HepG2 (cell line): ENCODE data around the gene PRMT7. TPM values are rescaled to one million over a fixed set of nuclear protein-coding genes. Genes with fewer than 3 reads are reported as not detected.

Source experiments
- ATAC-seq: fragments of 200-7000 bp; cut with Tn5 transposase; 3 replicates; pipeline ENCODE4 v1.9.1; 2020; ENCODE audit warnings: mild to moderate bottlenecking, moderate library complexity
- BruUV-seq: library from RNA; stranded (reverse); fragments of 400-500 nt; replicated peaks from 2 replicates; lab custom pipeline; 2021; lab: Mats Ljungman, UMichigan
- CTCF ChIA-PET: fragments of 300-600 bp; formaldehyde crosslinking; extraction: SDS; loops from one replicate; lab custom pipeline; 2021; ENCODE audit warnings: low total read pairs, inconsistent platforms, low intra/inter-chr PET ratio; lab: Yijun Ruan, JAX
- POLR2A ChIA-PET: fragments of 350-600 bp; sonication (Branson Sonifier 250); formaldehyde crosslinking; loops from one replicate; lab custom pipeline; 2020; ENCODE audit warnings: antibody characterized with exemption, inconsistent platforms; lab: Yijun Ruan, JAX
- DNase-seq: peaks from one replicate; pipeline ENCODE4 v3.0.0-alpha.2; 2015; ENCODE audit warnings: low spot score
- FAIRE-seq: peaks from 3 replicates; lab custom pipeline; 2011; peaks lifted over from hg19 to GRCh38; lab: Jason Lieb, UNC
- H2AFZ ChIP-seq: one replicate; pipeline ENCODE4 v1.6.1; 2011; ENCODE audit warnings: low read length, inconsistent platforms
- H3K27ac ChIP-seq: fragments of 300-600 bp; 3 replicates; pipeline ENCODE4 v1.8.0; 2011; ENCODE audit warnings: mixed run types, mild to moderate bottlenecking, mixed read lengths, low read length, inconsistent platforms; ENCODE audit not compliant: insufficient read depth; ENCODE audit errors: extremely low read length
- H3K27me3 ChIP-seq, 2 experiments: fragments of 200-600 bp in 1 of 2; 2 replicates in 1 of 2; 3 replicates in 1 of 2; pipeline versions ENCODE4 v1.6.0 to v1.8.0; 2011; ENCODE audit warnings: low read length in 2 of 2, mild to moderate bottlenecking in 2 of 2, moderate library complexity in 2 of 2, inconsistent platforms in 1 of 2; ENCODE audit not compliant: insufficient read depth in 2 of 2, control insufficient read depth in 1 of 2
- H3K36me3 ChIP-seq, 2 experiments: fragments of 200-600 bp in 1 of 2; replicated peaks in 1 of 2; 2 replicates in 1 of 2; 3 replicates in 1 of 2; pipeline versions ENCODE4 v1.5.1 to v1.8.0; 2011; ENCODE audit warnings: low read length in 2 of 2, inconsistent platforms in 1 of 2; ENCODE audit not compliant: insufficient read depth in 2 of 2, control insufficient read depth in 1 of 2
- H3K4me1 ChIP-seq: 2 replicates; pipeline ENCODE4 v1.5.1; 2012; ENCODE audit warnings: low read length, inconsistent platforms; ENCODE audit not compliant: insufficient read depth
- H3K4me2 ChIP-seq: 2 replicates; pipeline ENCODE4 v1.6.0; 2011; ENCODE audit warnings: low read depth, low read length, inconsistent platforms
- H3K4me3 ChIP-seq, 3 experiments: fragments of 200-600 bp in 1 of 3; sonication (generic), shearing (Covaris generic) in 1 of 3; replicated peaks in 1 of 3; 2 replicates each; pipeline ENCODE4 v1.5.1; 2011 to 2016; ENCODE audit warnings: low read length in 3 of 3, inconsistent platforms in 2 of 3, low read depth in 2 of 3, mild to moderate bottlenecking in 2 of 3, control low read depth in 1 of 3, mixed read lengths in 1 of 3; ENCODE audit not compliant: insufficient read depth in 1 of 3
- H3K79me2 ChIP-seq: one replicate; pipeline ENCODE4 v1.6.1; 2011; ENCODE audit warnings: low read length, inconsistent platforms; ENCODE audit not compliant: insufficient read depth
- H3K9ac ChIP-seq: 2 replicates; pipeline ENCODE4 v1.6.0; 2011; ENCODE audit warnings: mild to moderate bottlenecking, low read depth, low read length, inconsistent platforms; ENCODE audit not compliant: insufficient read depth
- H3K9me3 ChIP-seq: 2 replicates; pipeline ENCODE4 v1.5.1; 2012; ENCODE audit warnings: mild to moderate bottlenecking, low read length
- H4K20me1 ChIP-seq: 2 replicates; pipeline ENCODE4 v1.6.0; 2011; ENCODE audit warnings: inconsistent platforms, mild to moderate bottlenecking, low read length, moderate library complexity; ENCODE audit not compliant: insufficient read depth
- CBX1 ChIP-seq: IDR thresholded peaks from one replicate; pipeline ENCODE4 v1.6.1; 2016; ENCODE audit warnings: antibody characterized with exemption, low read depth
- CBX5 ChIP-seq: sonication (generic); formaldehyde crosslinking; IDR thresholded peaks from 2 replicates; pipeline ENCODE4 v1.4.0; 2020; ENCODE audit warnings: missing genetic modification reagents, borderline replicate concordance
- GATA4 ChIP-seq: sonication (generic); IDR thresholded peaks from 2 replicates; pipeline ENCODE4 v1.6.1; 2016; ENCODE audit warnings: antibody characterized with exemption, low read depth, borderline replicate concordance
- HNRNPH1 ChIP-seq: fragments of 200-400 bp; formaldehyde crosslinking; optimal IDR thresholded peaks from 2 replicates; pipeline ENCODE3; 2017; ENCODE audit warnings: mild to moderate bottlenecking, low read depth, low read length
- IKZF1 ChIP-seq: fragments of 450-650 bp; IDR thresholded peaks from 2 replicates; pipeline ENCODE4 v1.7.1; 2016
- MTF1 ChIP-seq: sonication (generic); formaldehyde crosslinking; IDR thresholded peaks from 2 replicates; pipeline ENCODE4 v1.5.0; 2020; ENCODE audit warnings: missing genetic modification reagents
- NFE2 ChIP-seq: sonication (generic); formaldehyde crosslinking; IDR thresholded peaks from 2 replicates; pipeline ENCODE4 v1.4.0; 2020; ENCODE audit warnings: missing genetic modification reagents
- PCBP2 ChIP-seq: fragments of 200-400 bp; formaldehyde crosslinking; optimal IDR thresholded peaks from 2 replicates; pipeline ENCODE3; 2018; ENCODE audit warnings: low read length, low read depth; ENCODE audit not compliant: poor library complexity, severe bottlenecking
- SP2 ChIP-seq: sonication (generic); formaldehyde crosslinking; IDR thresholded peaks from 2 replicates; pipeline ENCODE4 v1.5.1; 2020; ENCODE audit warnings: mild to moderate bottlenecking, missing genetic modification reagents
- SRSF9 ChIP-seq: fragments of 200-400 bp; formaldehyde crosslinking; IDR thresholded peaks from 2 replicates; pipeline ENCODE4 v1.6.1; 2018; ENCODE audit warnings: borderline replicate concordance, mild to moderate bottlenecking, low read depth, low read length; ENCODE audit not compliant: insufficient read depth, poor library complexity, severe bottlenecking
- TEAD3 ChIP-seq: optimal IDR thresholded peaks from 2 replicates; pipeline ENCODE3; 2016; ENCODE audit warnings: borderline replicate concordance
- ZFP62 ChIP-seq: sonication (generic); formaldehyde crosslinking; IDR thresholded peaks from 2 replicates; pipeline ENCODE4 v1.4.0; 2020; ENCODE audit warnings: missing genetic modification reagents
- ZNF235 ChIP-seq: sonication (generic); formaldehyde crosslinking; IDR thresholded peaks from 2 replicates; pipeline ENCODE4 v1.8.1; 2023; ENCODE audit warnings: mild to moderate bottlenecking, missing genetic modification reagents, borderline replicate concordance
- WGBS: methylation state at CpG from one replicate; pipeline ENCODE4 v1.1.6; 2017; ENCODE audit warnings: low lambda C conversion rate; 5-methylcytosine and 5-hydroxymethylcytosine counted together
- in situ Hi-C: cut with HindIII; loops from 2 replicates; pipeline ENCODE4 v1.10.0; 2017; ENCODE audit warnings: low pct_unique_long_range_greater_than_20kb; ENCODE audit not compliant: extremely low pct_ligation_motif_present
- intact Hi-C: fragments of 100-400 bp; cut with micrococcal nuclease; formaldehyde crosslinking; loops from one replicate; pipeline ENCODE4 v1.10.0; 2022; ENCODE audit not compliant: unreplicated experiment
- polyA plus RNA-seq, 8 experiments: library from polyadenylated mRNA; depleted of rRNA in 3 of 8; stranded (reverse) in 7 of 8; unstranded in 1 of 8; fragments of >200 nt; fragmentation: Illumina TruSeq in 4 of 8; extraction: Trizol in 4 of 8; gene quantifications; 2 replicates each; pipeline versions ENCODE4 v1.2.1 to v1.2.3, GENCODE V29; 2011 to 2016; ENCODE audit warnings: low read depth in 4 of 8, missing spikeins in 1 of 8, mixed read lengths in 1 of 8; ENCODE audit not compliant: insufficient read depth in 1 of 8
- total RNA-seq, 5 experiments: library from RNA; depleted of rRNA; stranded (reverse); fragments of >200 nt; fragmentation: Illumina TruSeq; extraction: Trizol; gene quantifications; 2 replicates each; pipeline ENCODE4 v1.2.3, GENCODE V29; 2016; ENCODE audit warnings: low read depth in 1 of 5
- TF ChIP-seq, protein P1 (sequence below): IDR thresholded peaks from 2 replicates; pipeline ENCODE4 v1.6.1; 2016
- TF ChIP-seq, protein P2 (sequence below): sonication (generic); formaldehyde crosslinking; IDR thresholded peaks from 2 replicates; pipeline ENCODE4 v1.4.0; 2020; ENCODE audit warnings: mild to moderate bottlenecking, missing genetic modification reagents, borderline replicate concordance
- TF ChIP-seq, protein P3 (sequence below): sonication (generic); formaldehyde crosslinking; IDR thresholded peaks from 2 replicates; pipeline ENCODE4 v1.4.0; 2020; ENCODE audit warnings: missing genetic modification reagents, borderline replicate concordance
- TF ChIP-seq, protein P4 (sequence below): sonication (generic); formaldehyde crosslinking; IDR thresholded peaks from 2 replicates; pipeline ENCODE4 v1.5.1; 2020; ENCODE audit warnings: mild to moderate bottlenecking, missing genetic modification reagents, moderate library complexity

Gene PRMT7
- total and polyA plus RNA-seq, 2 of the 13 experiments (the other 11 are each of a cell fraction or from before 2014, with no cell fraction given): 47.5 to 55.0 TPM

DNA sequence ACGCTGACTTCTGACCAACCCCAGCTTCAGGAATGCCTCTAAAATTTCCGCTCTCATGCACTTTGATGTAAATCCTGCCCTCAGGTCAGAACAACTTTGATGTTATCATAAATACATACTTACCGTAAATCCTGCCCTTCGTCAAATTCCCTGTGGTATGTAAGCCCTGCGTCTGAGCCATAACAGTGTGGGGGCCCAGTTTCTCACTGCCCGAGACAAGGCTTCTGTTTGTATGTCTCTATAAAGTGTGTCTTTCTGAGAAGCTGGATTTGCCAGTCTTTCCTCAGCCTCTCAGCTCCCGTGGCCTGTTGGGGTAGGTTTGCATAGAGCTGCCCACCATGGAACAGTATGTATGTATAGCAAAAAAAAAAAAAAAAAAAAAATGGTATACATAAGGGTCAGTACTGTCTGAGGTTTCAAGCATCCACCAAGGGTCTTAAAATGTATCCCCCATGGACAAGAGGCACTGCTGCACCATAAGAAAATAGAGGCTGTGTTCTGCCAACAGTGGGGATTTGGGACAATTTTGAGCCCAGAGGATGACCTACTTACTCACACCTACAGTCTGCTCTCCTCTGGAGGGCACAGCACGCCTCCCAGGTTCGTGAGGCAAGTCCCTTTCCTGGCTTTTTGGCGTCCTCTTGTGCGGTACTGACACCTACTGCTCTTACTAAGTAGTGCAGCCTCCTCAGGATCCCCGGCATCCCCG lies 17.5 kb downstream of the PRMT7 start:
- Histone ChIP-seq H3K4me1 (peaks cover 54% of the 10 kb centered on the region), H2AFZ (no peak overlapping the region), H3K9me3 (no peaks in the 10 kb centered on the region), H3K9ac (peak overlapping the region; percentile 25), H3K4me3 (no peak overlapping the region; a peak in 1 of 6 replicates), H3K27ac (peak overlapping the region; percentile 50), H4K20me1 (no peaks in the 10 kb centered on the region), H3K27me3 (no peaks in the 10 kb centered on the region), H3K79me2 (no peaks in the 10 kb centered on the region), H3K4me2 (peak overlapping the region; percentile 56), H3K36me3 (peaks cover 3 to 32% of the 10 kb centered on the region in 2 experiments)
- peak; percentile 92 for FAIRE-seq
- in situ Hi-C loops: loop anchor here (5.0 kb wide), 1 partner anchor 66 kb away; the partner anchor contains the start of gene SLC7A6
- POLR2A ChIA-PET: interaction anchor here (0.9 to 3.9 kb wide), 6 partner anchors 17 to 91 kb away, joined by 3 to 24 read pairs (median 7); partner anchors contain the start of genes PRMT7, SLC7A6 and SLC7A6OS
- no TSS peak for BruUV-seq
- DNase-seq: peak; percentile 88
- 37% methylated on average over 13 of the region's 13 CpGs for WGBS
- intact Hi-C loops: loop anchor here (1.0 kb wide), 4 partner anchors 14 to 67 kb away; partner anchors contain the start of gene SLC7A6OS
- peak; percentile 86 for ATAC-seq
- CTCF ChIA-PET: interaction anchor here (1.1 to 7.0 kb wide), 3 partner anchors 47 to 70 kb away, joined by 3 to 96 read pairs (median 8); partner anchors contain the start of gene SLC7A6
- TF ChIP-seq, protein P1, sequence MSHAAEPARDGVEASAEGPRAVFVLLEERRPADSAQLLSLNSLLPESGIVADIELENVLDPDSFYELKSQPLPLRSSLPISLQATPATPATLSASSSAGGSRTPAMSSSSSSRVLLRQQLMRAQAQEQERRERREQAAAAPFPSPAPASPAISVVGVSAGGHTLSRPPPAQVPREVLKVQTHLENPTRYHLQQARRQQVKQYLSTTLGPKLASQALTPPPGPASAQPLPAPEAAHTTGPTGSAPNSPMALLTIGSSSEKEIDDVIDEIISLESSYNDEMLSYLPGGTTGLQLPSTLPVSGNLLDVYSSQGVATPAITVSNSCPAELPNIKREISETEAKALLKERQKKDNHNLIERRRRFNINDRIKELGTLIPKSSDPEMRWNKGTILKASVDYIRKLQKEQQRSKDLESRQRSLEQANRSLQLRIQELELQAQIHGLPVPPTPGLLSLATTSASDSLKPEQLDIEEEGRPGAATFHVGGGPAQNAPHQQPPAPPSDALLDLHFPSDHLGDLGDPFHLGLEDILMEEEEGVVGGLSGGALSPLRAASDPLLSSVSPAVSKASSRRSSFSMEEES (CRISPR knock-in tag): peak; percentile 52
- TF ChIP-seq HNRNPH1 (no peak), TEAD3 (CRISPR knock-in tag) (peak; percentile 83), SRSF9 (no peak), MTF1 (no peak), CBX1 (no peak), ZNF235 (CRISPR knock-in tag) (no peak), GATA4 (no peak), PCBP2 (no peak), ZFP62 (CRISPR knock-in tag) (no peak), IKZF1 (no peak), SP2 (CRISPR knock-in tag) (no peak), CBX5 (CRISPR knock-in tag) (peak; percentile 22; the same call in 1 of the 2 replicates), NFE2 (no peak)
- TF ChIP-seq, protein P2, sequence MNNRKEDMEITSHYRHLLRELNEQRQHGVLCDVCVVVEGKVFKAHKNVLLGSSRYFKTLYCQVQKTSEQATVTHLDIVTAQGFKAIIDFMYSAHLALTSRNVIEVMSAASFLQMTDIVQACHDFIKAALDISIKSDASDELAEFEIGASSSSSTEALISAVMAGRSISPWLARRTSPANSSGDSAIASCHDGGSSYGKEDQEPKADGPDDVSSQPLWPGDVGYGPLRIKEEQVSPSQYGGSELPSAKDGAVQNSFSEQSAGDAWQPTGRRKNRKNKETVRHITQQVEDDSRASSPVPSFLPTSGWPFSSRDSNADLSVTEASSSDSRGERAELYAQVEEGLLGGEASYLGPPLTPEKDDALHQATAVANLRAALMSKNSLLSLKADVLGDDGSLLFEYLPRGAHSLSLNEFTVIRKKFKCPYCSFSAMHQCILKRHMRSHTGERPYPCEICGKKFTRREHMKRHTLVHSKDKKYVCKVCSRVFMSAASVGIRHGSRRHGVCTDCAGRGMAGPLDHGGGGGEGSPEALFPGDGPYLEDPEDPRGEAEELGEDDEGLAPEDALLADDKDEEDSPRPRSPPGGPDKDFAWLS (CRISPR knock-in tag): no peak
- TF ChIP-seq, protein P3, sequence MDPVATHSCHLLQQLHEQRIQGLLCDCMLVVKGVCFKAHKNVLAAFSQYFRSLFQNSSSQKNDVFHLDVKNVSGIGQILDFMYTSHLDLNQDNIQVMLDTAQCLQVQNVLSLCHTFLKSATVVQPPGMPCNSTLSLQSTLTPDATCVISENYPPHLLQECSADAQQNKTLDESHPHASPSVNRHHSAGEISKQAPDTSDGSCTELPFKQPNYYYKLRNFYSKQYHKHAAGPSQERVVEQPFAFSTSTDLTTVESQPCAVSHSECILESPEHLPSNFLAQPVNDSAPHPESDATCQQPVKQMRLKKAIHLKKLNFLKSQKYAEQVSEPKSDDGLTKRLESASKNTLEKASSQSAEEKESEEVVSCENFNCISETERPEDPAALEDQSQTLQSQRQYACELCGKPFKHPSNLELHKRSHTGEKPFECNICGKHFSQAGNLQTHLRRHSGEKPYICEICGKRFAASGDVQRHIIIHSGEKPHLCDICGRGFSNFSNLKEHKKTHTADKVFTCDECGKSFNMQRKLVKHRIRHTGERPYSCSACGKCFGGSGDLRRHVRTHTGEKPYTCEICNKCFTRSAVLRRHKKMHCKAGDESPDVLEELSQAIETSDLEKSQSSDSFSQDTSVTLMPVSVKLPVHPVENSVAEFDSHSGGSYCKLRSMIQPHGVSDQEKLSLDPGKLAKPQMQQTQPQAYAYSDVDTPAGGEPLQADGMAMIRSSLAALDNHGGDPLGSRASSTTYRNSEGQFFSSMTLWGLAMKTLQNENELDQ (CRISPR knock-in tag): no peak
- TF ChIP-seq, protein P4, sequence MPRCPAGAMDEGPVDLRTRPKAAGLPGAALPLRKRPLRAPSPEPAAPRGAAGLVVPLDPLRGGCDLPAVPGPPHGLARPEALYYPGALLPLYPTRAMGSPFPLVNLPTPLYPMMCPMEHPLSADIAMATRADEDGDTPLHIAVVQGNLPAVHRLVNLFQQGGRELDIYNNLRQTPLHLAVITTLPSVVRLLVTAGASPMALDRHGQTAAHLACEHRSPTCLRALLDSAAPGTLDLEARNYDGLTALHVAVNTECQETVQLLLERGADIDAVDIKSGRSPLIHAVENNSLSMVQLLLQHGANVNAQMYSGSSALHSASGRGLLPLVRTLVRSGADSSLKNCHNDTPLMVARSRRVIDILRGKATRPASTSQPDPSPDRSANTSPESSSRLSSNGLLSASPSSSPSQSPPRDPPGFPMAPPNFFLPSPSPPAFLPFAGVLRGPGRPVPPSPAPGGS (CRISPR knock-in tag): no peak
